Activated T-cell treated with anti-CD3 and anti-CD28 coated beads, Interleukin-2, amount 50 U/mL, for 24 hours (primary cell): ENCODE data around the gene GPS2.

ENCODE experiments used
- DNase-seq: peaks from one replicate; pipeline ENCODE4 v3.0.0-alpha.2; 2020
- H3K27ac Mint-ChIP-seq: 2 replicates; pipeline ENCODE4 v1.8.0; 2020; ENCODE audit warnings: mild to moderate bottlenecking, mixed read lengths
- H3K27me3 Mint-ChIP-seq: 2 replicates; pipeline ENCODE4 v1.8.0; 2020; ENCODE audit warnings: mixed read lengths
- H3K36me3 Mint-ChIP-seq: 2 replicates; pipeline ENCODE4 v1.8.0; 2020; ENCODE audit warnings: low read depth, mixed read lengths
- H3K4me1 Mint-ChIP-seq: 2 replicates; pipeline ENCODE4 v1.8.0; 2020; ENCODE audit warnings: low read depth, mixed read lengths
- H3K4me3 Mint-ChIP-seq: 2 replicates; pipeline ENCODE4 v1.8.0; 2020; ENCODE audit warnings: mild to moderate bottlenecking, moderate library complexity, mixed read lengths
- H3K9me3 Mint-ChIP-seq: 2 replicates; pipeline ENCODE4 v1.8.0; 2020; ENCODE audit warnings: mixed read lengths

GPS2 gene

GRCh38 chr17:7295230-7296180 is 19.7 kb downstream of the GPS2 start:
- DNase-seq = no peak
- H3K4me1 Mint-ChIP-seq = peaks cover 22% of the 10 kb centered on the region
- H3K27me3 Mint-ChIP-seq = peaks cover 38% of the 10 kb centered on the region
- H3K4me3 Mint-ChIP-seq = peak overlapping the region; percentile 63
- no peaks in the 10 kb centered on the region for H3K9me3 Mint-ChIP-seq
- no peaks in the 10 kb centered on the region for H3K36me3 Mint-ChIP-seq
- H3K27ac Mint-ChIP-seq = no peak overlapping the region

GRCh38 chr17:7294614-7295153 is 20.5 kb downstream of the GPS2 start, which contains the start of gene YBX2:
Gene YBX2, minus strand, starts transcription at chr17:7294639. Its CDS starts 139 bp downstream, at chr17:7294500.
- peak within 1 kb of the TSS; percentile 63 for H3K4me3 Mint-ChIP-seq
- DNase-seq = peak; percentile 82

GRCh38 chr17:7293816-7294613 is 21.1 kb downstream of the GPS2 start:
- Mint-ChIP-seq H3K27me3 (peaks cover 38% of the 10 kb centered on the region), H3K27ac (no peak overlapping the region), H3K4me1 (peaks cover 22% of the 10 kb centered on the region), H3K9me3 (no peaks in the 10 kb centered on the region), H3K4me3 (peak overlapping the region; percentile 23), H3K36me3 (no peaks in the 10 kb centered on the region)
- no peak for DNase-seq

More at GRCh38 chr17:7294614-7295153, 20.5 kb downstream of the GPS2 start, which contains the start of gene YBX2:
- no peaks in the 10 kb centered on the region for H3K36me3 Mint-ChIP-seq
- peaks cover 22% of the 10 kb centered on the region for H3K4me1 Mint-ChIP-seq
- peaks cover 38% of the 10 kb centered on the region for H3K27me3 Mint-ChIP-seq
- peak within 1 kb of the TSS; percentile 22 for H3K27ac Mint-ChIP-seq
- no peaks in the 10 kb centered on the region for H3K9me3 Mint-ChIP-seq

GRCh38 chr17:7293159-7293558 is 22.0 kb downstream of the GPS2 start:
- no peak overlapping the region for H3K4me3 Mint-ChIP-seq
- DNase-seq = no peak
- H3K4me1 Mint-ChIP-seq = peaks cover 22% of the 10 kb centered on the region
- H3K27me3 Mint-ChIP-seq = peaks cover 41% of the 10 kb centered on the region
- no peaks in the 10 kb centered on the region for H3K36me3 Mint-ChIP-seq
- H3K27ac Mint-ChIP-seq = no peak overlapping the region
- no peaks in the 10 kb centered on the region for H3K9me3 Mint-ChIP-seq

- no peak overlapping the region for H3K27ac Mint-ChIP-seq
- no peaks in the 10 kb centered on the region for H3K36me3 Mint-ChIP-seq
- H3K27me3 Mint-ChIP-seq = peaks cover 41% of the 10 kb centered on the region
- DNase-seq = no peak
- H3K4me3 Mint-ChIP-seq = no peak overlapping the region
- no peaks in the 10 kb centered on the region for H3K9me3 Mint-ChIP-seq
- peaks cover 22% of the 10 kb centered on the region for H3K4me1 Mint-ChIP-seq
These were observed 22.4 kb downstream of the GPS2 start for GRCh38 chr17:7292729-7293128.

GRCh38 chr17:7292194-7292593 is 23.0 kb downstream of the GPS2 start:
- H3K27ac Mint-ChIP-seq = no peak overlapping the region
- no peaks in the 10 kb centered on the region for H3K36me3 Mint-ChIP-seq
- H3K4me3 Mint-ChIP-seq = no peak overlapping the region
- H3K27me3 Mint-ChIP-seq = peaks cover 41% of the 10 kb centered on the region
- DNase-seq = no peak
- no peaks in the 10 kb centered on the region for H3K9me3 Mint-ChIP-seq
- peaks cover 22% of the 10 kb centered on the region for H3K4me1 Mint-ChIP-seq

GRCh38 chr17:7290685-7291084 is 24.5 kb downstream of the GPS2 start:
- no peak for DNase-seq
- no peak overlapping the region for H3K4me3 Mint-ChIP-seq
- no peaks in the 10 kb centered on the region for H3K9me3 Mint-ChIP-seq
- peaks cover 37% of the 10 kb centered on the region for H3K27me3 Mint-ChIP-seq
- peaks cover 11% of the 10 kb centered on the region for H3K4me1 Mint-ChIP-seq
- no peaks in the 10 kb centered on the region for H3K36me3 Mint-ChIP-seq
- H3K27ac Mint-ChIP-seq = no peak overlapping the region

- Mint-ChIP-seq H3K9me3 (no peaks in the 10 kb centered on the region), H3K27me3 (peaks cover 32% of the 10 kb centered on the region), H3K4me1 (peaks cover 7% of the 10 kb centered on the region), H3K27ac (no peak overlapping the region), H3K36me3 (no peaks in the 10 kb centered on the region), H3K4me3 (no peak overlapping the region)
- no peak for DNase-seq
These were observed 25.0 kb downstream of the GPS2 start for GRCh38 chr17:7290166-7290565.

GRCh38 chr17:7289256-7290032 is 25.7 kb downstream of the GPS2 start:
- no peak overlapping the region for H3K4me3 Mint-ChIP-seq
- peaks cover 29% of the 10 kb centered on the region for H3K27me3 Mint-ChIP-seq
- H3K27ac Mint-ChIP-seq = no peak overlapping the region
- no peak for DNase-seq
- H3K4me1 Mint-ChIP-seq = peaks cover 3% of the 10 kb centered on the region
- H3K36me3 Mint-ChIP-seq = no peaks in the 10 kb centered on the region
- H3K9me3 Mint-ChIP-seq = no peaks in the 10 kb centered on the region

- no peak for DNase-seq
- no peaks in the 10 kb centered on the region for H3K36me3 Mint-ChIP-seq
- peaks cover 37% of the 10 kb centered on the region for H3K27me3 Mint-ChIP-seq
- peaks cover 16% of the 10 kb centered on the region for H3K4me1 Mint-ChIP-seq
- H3K27ac Mint-ChIP-seq = no peak overlapping the region
- H3K9me3 Mint-ChIP-seq = no peaks in the 10 kb centered on the region
- H3K4me3 Mint-ChIP-seq = no peak overlapping the region
These were observed 29.5 kb downstream of the GPS2 start for GRCh38 chr17:7285679-7286078.

- H3K4me1 Mint-ChIP-seq = peaks cover 20% of the 10 kb centered on the region
- no peak overlapping the region for H3K4me3 Mint-ChIP-seq
- no peaks in the 10 kb centered on the region for H3K36me3 Mint-ChIP-seq
- no peak overlapping the region for H3K27ac Mint-ChIP-seq
- no peaks in the 10 kb centered on the region for H3K9me3 Mint-ChIP-seq
- DNase-seq = no peak
- H3K27me3 Mint-ChIP-seq = peaks cover 34% of the 10 kb centered on the region
These were observed 30.2 kb downstream of the GPS2 start for GRCh38 chr17:7284911-7285310.

- Mint-ChIP-seq H3K4me1 (peaks cover 20% of the 10 kb centered on the region), H3K9me3 (no peaks in the 10 kb centered on the region), H3K36me3 (no peaks in the 10 kb centered on the region), H3K4me3 (no peak overlapping the region), H3K27me3 (peaks cover 34% of the 10 kb centered on the region), H3K27ac (no peak overlapping the region)
- DNase-seq = no peak
These were observed 31.5 kb downstream of the GPS2 start for GRCh38 chr17:7283471-7284216.

- no peaks in the 10 kb centered on the region for H3K36me3 Mint-ChIP-seq
- H3K4me3 Mint-ChIP-seq = no peak overlapping the region
- peaks cover 32% of the 10 kb centered on the region for H3K27me3 Mint-ChIP-seq
- H3K4me1 Mint-ChIP-seq = peaks cover 20% of the 10 kb centered on the region
- H3K27ac Mint-ChIP-seq = no peak overlapping the region
- DNase-seq = no peak
- H3K9me3 Mint-ChIP-seq = no peaks in the 10 kb centered on the region
These were observed 32.3 kb downstream of the GPS2 start for GRCh38 chr17:7282752-7283321.
